Measurements from ENCODE around the gene C14orf93. TPM values are rescaled to one million over a fixed set of nuclear protein-coding genes. Genes with fewer than 3 reads are reported as not detected.
"Not testable (repeated sequence)": the region's sequence is repeated elsewhere in the genome, so short reads cannot be mapped to it uniquely, and the experiment has no call there.

C14orf93 gene
- total and polyA plus RNA-seq, 5 donors, result 4.1 to 11.4 (median 6.6) TPM

DNA sequence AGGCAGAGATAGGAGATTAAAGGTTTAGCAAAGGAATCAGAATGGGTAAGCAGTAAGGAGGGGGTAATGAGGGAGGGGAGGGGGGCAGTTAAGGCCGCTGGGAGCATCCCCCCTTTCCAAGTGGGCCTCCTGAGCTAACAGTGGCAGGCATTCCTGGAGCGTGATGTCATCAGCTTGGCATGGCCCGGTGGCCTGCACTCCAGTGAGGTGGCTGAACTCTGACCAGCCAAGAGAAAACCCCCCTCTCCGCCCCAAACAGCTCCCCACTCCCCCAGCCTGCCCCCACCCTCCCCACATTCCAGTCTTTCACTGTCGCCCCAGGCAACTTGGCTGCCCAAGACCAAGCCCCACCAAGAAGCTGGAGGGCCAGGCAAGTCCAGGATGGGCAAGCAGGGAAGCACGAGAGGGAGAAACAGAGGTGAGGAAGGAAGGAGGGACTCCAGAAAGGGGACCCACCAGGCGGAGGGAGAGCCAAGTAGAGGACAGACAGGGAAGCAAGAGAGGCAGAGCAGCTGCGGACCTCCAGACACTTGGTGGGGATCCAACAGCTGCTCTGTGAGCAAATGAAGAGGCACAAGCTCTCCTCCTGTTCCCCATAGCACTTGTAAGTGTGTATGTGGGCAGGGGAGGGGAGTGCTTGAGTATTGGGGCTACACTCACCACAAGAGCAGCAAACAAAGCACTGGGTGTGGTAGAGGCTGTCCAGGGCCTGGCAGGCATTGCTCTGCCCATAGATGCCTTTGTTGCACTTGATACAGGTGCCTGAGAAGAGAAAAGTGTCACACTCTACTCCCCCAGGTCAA lies 32.1 kb downstream of the C14orf93 start:
- Histone ChIP-seq H3K27ac (ENCODE audit: low read length) (peak overlapping the region; percentile 88), H3K4me3 (ENCODE audit: low read length) (no peak overlapping the region), H3K4me1 (ENCODE audit: control insufficient read depth, insufficient read depth, low read length) (peaks cover 6% of the 10 kb centered on the region), H3K27me3 (ENCODE audit: control insufficient read depth, insufficient read depth) (no peaks in the 10 kb centered on the region), H3K9me3 (ENCODE audit: control insufficient read depth, low read length) (no peaks in the 10 kb centered on the region)
- 41% methylated on average over 8 of the region's 8 CpGs for WGBS
- intact Hi-C loops (cut with DNase I), result no loop called here
- ATAC-seq (peak; percentile 6 to 12), DNase-seq (peak in 2 of 3 donors; percentile 75 to 78)

DNA sequence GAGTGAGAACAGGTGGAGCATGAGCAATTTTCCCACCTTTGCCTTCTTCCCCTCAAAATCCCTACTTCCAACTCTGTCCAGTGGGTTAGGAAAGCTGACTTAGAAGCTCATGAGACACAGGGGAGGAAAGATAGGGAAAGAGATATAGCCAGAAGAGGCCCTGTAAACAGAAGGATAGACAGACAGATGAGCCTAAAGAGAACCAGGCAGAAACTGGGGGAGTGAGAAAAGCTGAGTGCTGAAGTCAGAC lies 32.6 kb downstream of the C14orf93 start:
- Histone ChIP-seq H3K4me3 (ENCODE audit: low read length) (no peak overlapping the region), H3K27ac (ENCODE audit: low read length) (peak overlapping the region; percentile 74), H3K9me3 (ENCODE audit: control insufficient read depth, low read length) (no peaks in the 10 kb centered on the region), H3K4me1 (ENCODE audit: control insufficient read depth, insufficient read depth, low read length) (peaks cover 6% of the 10 kb centered on the region), H3K27me3 (ENCODE audit: control insufficient read depth, insufficient read depth) (no peaks in the 10 kb centered on the region)
- no peak for DNase-seq
- intact Hi-C loops (cut with DNase I), result no loop called here
- no peak for ATAC-seq

- no peaks in the 10 kb centered on the region for H3K9me3 ChIP-seq (ENCODE audit: control insufficient read depth, low read length)
- 43% methylated on average over 6 of the region's 6 CpGs for WGBS
- H3K27ac ChIP-seq (ENCODE audit: low read length), result peak overlapping the region; percentile 74
- no peak overlapping the region for H3K4me3 ChIP-seq (ENCODE audit: low read length)
- DNase-seq (no peak), ATAC-seq (no peak)
- H3K27me3 ChIP-seq (ENCODE audit: control insufficient read depth, insufficient read depth), result no peaks in the 10 kb centered on the region
- intact Hi-C loops (cut with DNase I), result no loop called here
- H3K4me1 ChIP-seq (ENCODE audit: control insufficient read depth, insufficient read depth, low read length), result peaks cover 6% of the 10 kb centered on the region
Measured at GRCh38 chr14:22976620-22977433, 33.1 kb downstream of the C14orf93 start.

- intact Hi-C loops (cut with DNase I), result no loop called here
- Histone ChIP-seq H3K4me1 (ENCODE audit: control insufficient read depth, insufficient read depth, low read length) (peaks cover 6% of the 10 kb centered on the region), H3K27ac (ENCODE audit: low read length) (no peak overlapping the region), H3K9me3 (ENCODE audit: control insufficient read depth, low read length) (no peaks in the 10 kb centered on the region), H3K4me3 (ENCODE audit: low read length) (no peak overlapping the region), H3K27me3 (ENCODE audit: control insufficient read depth, insufficient read depth) (no peaks in the 10 kb centered on the region)
- 64% methylated on average over 9 of the region's 9 CpGs for WGBS
- DNase-seq, result peak in 1 of 3 donors; percentile 62
- peak in 1 of 2 donors; percentile 17 for ATAC-seq
Measured at GRCh38 chr14:22974530-22975313, 35.2 kb downstream of the C14orf93 start.

DNA sequence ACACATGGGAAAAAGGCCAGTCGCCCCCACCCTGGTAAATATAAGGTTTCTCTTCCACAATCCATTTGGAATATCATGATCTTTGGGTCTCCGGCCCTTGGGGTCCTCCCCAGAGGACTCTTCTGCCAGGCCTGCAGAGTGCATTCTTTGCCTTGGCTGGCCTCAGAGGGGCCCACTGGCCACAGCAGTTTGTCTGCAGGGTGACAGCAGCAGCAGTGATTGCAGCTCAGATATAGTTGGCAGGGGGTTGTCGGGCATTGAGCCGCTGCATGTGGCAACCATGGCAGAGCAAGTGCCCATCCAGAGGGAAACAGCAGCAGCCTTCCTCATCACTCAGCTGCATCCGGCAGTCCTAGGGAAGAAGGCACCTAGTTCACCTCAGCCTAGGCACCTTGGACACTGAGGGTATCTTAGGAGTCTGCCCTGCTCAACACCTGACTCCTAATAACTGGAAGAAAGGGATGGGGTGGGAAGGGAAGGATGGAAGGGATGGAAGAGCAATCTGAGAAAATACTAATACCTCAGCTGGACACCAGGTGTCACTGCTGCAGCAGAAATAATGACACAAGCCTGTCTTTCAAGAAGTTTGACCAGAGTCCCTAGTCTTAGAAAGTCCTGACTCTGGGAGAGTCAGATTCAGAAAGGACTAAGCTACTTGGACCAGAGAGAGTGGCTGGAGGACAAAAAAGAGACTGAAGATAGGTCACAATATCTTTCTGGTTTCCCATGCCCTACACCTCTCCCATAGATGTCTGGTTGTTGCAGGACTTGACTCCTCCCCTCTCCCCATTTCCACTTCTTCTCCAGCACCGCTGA lies 36.5 kb downstream of the C14orf93 start:
- Histone ChIP-seq H3K4me1 (ENCODE audit: control insufficient read depth, insufficient read depth, low read length) (peaks cover 6% of the 10 kb centered on the region), H3K27ac (ENCODE audit: low read length) (no peak overlapping the region), H3K9me3 (ENCODE audit: control insufficient read depth, low read length) (no peaks in the 10 kb centered on the region), H3K27me3 (ENCODE audit: control insufficient read depth, insufficient read depth) (no peaks in the 10 kb centered on the region), H3K4me3 (ENCODE audit: low read length) (no peak overlapping the region)
- DNase-seq, result no peak
- intact Hi-C loops (cut with DNase I), result no loop called here
- WGBS, result 83% methylated on average over 6 of the region's 6 CpGs
- peak; percentile 37 to 55 for ATAC-seq

DNA sequence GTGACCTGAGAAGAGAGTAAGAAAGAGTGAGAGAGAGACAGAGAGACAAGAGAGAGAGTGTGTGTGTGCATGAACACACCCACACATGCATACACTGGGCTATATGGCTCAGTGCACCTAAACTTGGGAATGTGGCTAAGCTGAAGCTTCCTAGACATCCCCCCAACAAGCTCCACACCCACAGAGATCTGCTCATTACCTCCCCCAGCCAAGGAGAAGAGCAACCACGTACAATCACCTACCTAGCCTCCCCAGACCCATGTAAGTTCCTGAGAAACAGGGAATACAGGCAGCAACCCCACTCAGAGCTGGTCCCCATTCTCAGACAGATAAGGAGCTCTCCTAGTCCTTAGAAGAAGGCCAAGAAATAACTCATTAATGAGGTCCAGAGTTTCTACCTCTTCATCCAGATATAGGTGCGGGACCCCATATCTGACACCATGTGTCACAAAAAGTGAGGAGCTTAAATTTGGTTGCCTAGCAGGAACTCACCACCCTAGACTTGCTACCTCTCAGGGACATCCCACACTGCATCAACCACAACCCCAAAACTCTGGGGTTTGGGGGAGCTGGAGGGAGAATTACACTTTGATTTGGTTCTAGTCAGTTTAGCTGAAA lies 37.5 kb downstream of the C14orf93 start:
- peaks cover 6% of the 10 kb centered on the region for H3K4me1 ChIP-seq (ENCODE audit: control insufficient read depth, insufficient read depth, low read length)
- H3K27me3 ChIP-seq (ENCODE audit: control insufficient read depth, insufficient read depth), result no peaks in the 10 kb centered on the region
- intact Hi-C loops (cut with DNase I), result no loop called here
- H3K4me3 ChIP-seq (ENCODE audit: low read length), result no peak overlapping the region
- no peak for DNase-seq
- 90% methylated on average over 2 of the region's 2 CpGs for WGBS
- ATAC-seq, result no peak
- H3K27ac ChIP-seq (ENCODE audit: low read length), result no peak overlapping the region
- H3K9me3 ChIP-seq (ENCODE audit: control insufficient read depth, low read length), result no peaks in the 10 kb centered on the region

DNA sequence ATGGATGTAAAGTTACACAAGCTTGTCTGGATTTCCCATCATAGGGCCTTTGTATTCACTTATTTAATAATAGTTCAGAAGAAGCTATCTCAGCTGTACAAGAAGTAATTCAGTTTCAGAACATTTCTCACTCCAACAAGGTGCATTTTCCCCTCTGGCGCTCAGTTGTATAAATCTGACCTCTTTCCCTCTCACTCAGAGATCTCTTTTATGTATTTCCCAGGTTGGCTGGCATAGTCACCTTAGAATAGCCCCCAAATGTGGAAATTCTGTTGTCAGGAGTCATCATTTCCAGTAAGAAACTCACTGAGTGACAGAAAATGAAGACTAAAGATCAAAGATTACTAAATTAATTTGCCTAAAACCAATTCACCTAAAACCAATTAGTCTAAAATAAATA lies 38.8 kb downstream of the C14orf93 start:
- 100% methylated on average over 1 of the region's 1 CpG for WGBS
- H3K27me3 ChIP-seq (ENCODE audit: control insufficient read depth, insufficient read depth), result no peaks in the 10 kb centered on the region
- H3K4me3 ChIP-seq (ENCODE audit: low read length), result no peak overlapping the region
- H3K27ac ChIP-seq (ENCODE audit: low read length), result no peak overlapping the region
- intact Hi-C loops (cut with DNase I), result no loop called here
- H3K4me1 ChIP-seq (ENCODE audit: control insufficient read depth, insufficient read depth, low read length), result no peaks in the 10 kb centered on the region
- no peaks in the 10 kb centered on the region for H3K9me3 ChIP-seq (ENCODE audit: control insufficient read depth, low read length)
- no peak for DNase-seq
- no peak for ATAC-seq

GRCh38 chr14:22966783-22967269 lies 43.1 kb downstream of the C14orf93 start:
- Histone ChIP-seq H3K27ac (ENCODE audit: low read length) (no peak overlapping the region), H3K9me3 (ENCODE audit: control insufficient read depth, low read length) (no peaks in the 10 kb centered on the region), H3K4me1 (ENCODE audit: control insufficient read depth, insufficient read depth, low read length) (no peaks in the 10 kb centered on the region), H3K27me3 (ENCODE audit: control insufficient read depth, insufficient read depth) (no peaks in the 10 kb centered on the region), H3K4me3 (ENCODE audit: low read length) (no peak overlapping the region)
- WGBS, result 49% methylated on average over 4 of the region's 4 CpGs
- no peak for DNase-seq
- intact Hi-C loops (cut with DNase I), result no loop called here
- ATAC-seq, result no peak

GRCh38 chr14:22965916-22966782 lies 43.8 kb downstream of the C14orf93 start:
- DNase-seq; H3K27ac ChIP-seq (ENCODE audit: low read length); ATAC-seq; H3K9me3 ChIP-seq (ENCODE audit: control insufficient read depth, low read length); H3K27me3 ChIP-seq (ENCODE audit: control insufficient read depth, insufficient read depth); H3K4me1 ChIP-seq (ENCODE audit: control insufficient read depth, insufficient read depth, low read length); intact Hi-C loops (cut with DNase I); H3K4me3 ChIP-seq (ENCODE audit: low read length): not testable (repeated sequence)
- WGBS, result 64% methylated on average over 15 of the region's 15 CpGs

Measured in right cardiac atrium (tissue), 5 donors.